WTC11 (cell line): ENCODE data around the gene IFFO2. TPM values are rescaled to one million over a fixed set of nuclear protein-coding genes. Genes with fewer than 3 reads are reported as not detected.
A peak's percentile ranks its signal among the peaks of the same experiment; 100 is the strongest.

Source experiments
- ATAC-seq: fragments of 200-7000 bp; cut with Tn5 transposase; 2 replicates; pipeline ENCODE4 v1.10.0; 2021; ENCODE audit warnings: mild to moderate bottlenecking, moderate library complexity
- CTCF ChIA-PET: fragments of 300-600 bp; sonication (Branson Sonifier 250); formaldehyde crosslinking; loops from one replicate; lab custom pipeline; 2021; ENCODE audit warnings: antibody characterized with exemption; lab: Charles Lee
- POLR2A ChIA-PET: fragments of 350-600 bp; sonication (Branson Sonifier 250); formaldehyde crosslinking; loops from one replicate; lab custom pipeline; 2021; ENCODE audit warnings: antibody characterized with exemption; lab: Charles Lee
- DNase-seq: peaks from one replicate; pipeline ENCODE4 v3.0.0; 2021; ENCODE audit warnings: low spot score
- H3K27ac Mint-ChIP-seq: 2 replicates; pipeline ENCODE4 v1.8.0; 2021; ENCODE audit warnings: mixed read lengths
- H3K27me3 Mint-ChIP-seq: 2 replicates; pipeline ENCODE4 v1.8.0; 2021; ENCODE audit warnings: low read depth, mild to moderate bottlenecking, moderate library complexity, mixed read lengths
- H3K36me3 Mint-ChIP-seq: 2 replicates; pipeline ENCODE4 v1.8.0; 2021; ENCODE audit warnings: mixed read lengths
- H3K4me1 Mint-ChIP-seq: 2 replicates; pipeline ENCODE4 v1.8.0; 2022; ENCODE audit warnings: mixed read lengths
- H3K4me3 Mint-ChIP-seq: 2 replicates; pipeline ENCODE4 v1.8.0; 2021; ENCODE audit warnings: mild to moderate bottlenecking, moderate library complexity, mixed read lengths
- H3K9me3 Mint-ChIP-seq: 2 replicates; pipeline ENCODE4 v1.8.0; 2021; ENCODE audit warnings: mixed read lengths
- AFF4 ChIP-seq: sonication (generic); formaldehyde crosslinking; IDR thresholded peaks from 2 replicates; pipeline ENCODE4 v1.8.1; 2023; ENCODE audit warnings: mild to moderate bottlenecking, missing genetic modification reagents, borderline replicate concordance
- ATF1 ChIP-seq: sonication (generic); formaldehyde crosslinking; IDR thresholded peaks from 2 replicates; pipeline ENCODE4 v1.8.1; 2023; ENCODE audit warnings: mild to moderate bottlenecking, moderate library complexity, missing genetic modification reagents
- CREB1 ChIP-seq: sonication (generic); formaldehyde crosslinking; IDR thresholded peaks from 2 replicates; pipeline ENCODE4 v1.8.0; 2023; ENCODE audit warnings: mild to moderate bottlenecking, missing genetic modification reagents
- E2F1 ChIP-seq: sonication (generic); formaldehyde crosslinking; IDR thresholded peaks from 2 replicates; pipeline ENCODE4 v1.8.0; 2022; ENCODE audit warnings: mild to moderate bottlenecking, missing genetic modification reagents
- FOXK1 ChIP-seq: sonication (generic); formaldehyde crosslinking; IDR thresholded peaks from 2 replicates; pipeline ENCODE4 v1.8.0; 2022; ENCODE audit warnings: mild to moderate bottlenecking, moderate library complexity, missing genetic modification reagents
- FOXP1 ChIP-seq: sonication (generic); formaldehyde crosslinking; IDR thresholded peaks from 2 replicates; pipeline ENCODE4 v1.8.0; 2022; ENCODE audit warnings: missing genetic modification reagents, mild to moderate bottlenecking, moderate library complexity, borderline replicate concordance
- HMGA2 ChIP-seq: fragments of 250-450 bp; sonication (Bioruptor Pico); IDR thresholded peaks from 2 replicates; pipeline ENCODE4 v1.4.0; 2021; ENCODE audit warnings: mild to moderate bottlenecking, moderate library complexity
- IRF1 ChIP-seq: sonication (generic); formaldehyde crosslinking; IDR thresholded peaks from 2 replicates; pipeline ENCODE4 v1.8.0; 2023; ENCODE audit warnings: missing genetic modification reagents
- MLX ChIP-seq: sonication (generic); formaldehyde crosslinking; IDR thresholded peaks from 2 replicates; pipeline ENCODE4 v1.8.1; 2023; ENCODE audit warnings: mild to moderate bottlenecking, missing genetic modification reagents, moderate library complexity
- MXD4 ChIP-seq: fragments of 250-450 bp; sonication (Bioruptor Pico); IDR thresholded peaks from 2 replicates; pipeline ENCODE4 v1.8.0; 2021; ENCODE audit warnings: mild to moderate bottlenecking, moderate library complexity, borderline replicate concordance
- MYBL2 ChIP-seq: sonication (generic); formaldehyde crosslinking; IDR thresholded peaks from 2 replicates; pipeline ENCODE4 v1.8.1; 2023; ENCODE audit warnings: mild to moderate bottlenecking, moderate library complexity, missing genetic modification reagents
- NFATC4 ChIP-seq: fragments of 250-450 bp; sonication (Bioruptor Pico); IDR thresholded peaks from 2 replicates; pipeline ENCODE4 v1.9.0; 2021; ENCODE audit warnings: mild to moderate bottlenecking
- NFYB ChIP-seq: sonication (generic); formaldehyde crosslinking; conservative IDR thresholded peaks from 2 replicates; pipeline ENCODE4 v1.8.0; 2022; ENCODE audit warnings: low read depth, missing genetic modification reagents
- SMAD4 ChIP-seq: sonication (generic); formaldehyde crosslinking; IDR thresholded peaks from 2 replicates; pipeline ENCODE4 v1.8.0; 2022; ENCODE audit warnings: mild to moderate bottlenecking, missing genetic modification reagents
- STAT6 ChIP-seq: sonication (generic); formaldehyde crosslinking; conservative IDR thresholded peaks from 2 replicates; pipeline ENCODE4 v1.8.1; 2023; ENCODE audit warnings: mild to moderate bottlenecking, low read depth, missing genetic modification reagents, moderate library complexity
- TCF7 ChIP-seq: sonication (generic); formaldehyde crosslinking; IDR thresholded peaks from 2 replicates; pipeline ENCODE4 v1.8.0; 2022; ENCODE audit warnings: mild to moderate bottlenecking, low read depth, missing genetic modification reagents, moderate library complexity
- TP53 ChIP-seq: sonication (generic); formaldehyde crosslinking; IDR thresholded peaks from 2 replicates; pipeline ENCODE4 v1.8.1; 2023; ENCODE audit warnings: mild to moderate bottlenecking, missing genetic modification reagents
- ZMAT4 ChIP-seq: fragments of 250-450 bp; sonication (Bioruptor Pico); IDR thresholded peaks from 2 replicates; pipeline ENCODE4 v1.9.0; 2021; ENCODE audit warnings: mild to moderate bottlenecking
- ZNF281 ChIP-seq: sonication (generic); formaldehyde crosslinking; IDR thresholded peaks from 2 replicates; pipeline ENCODE4 v1.8.0; 2023; ENCODE audit warnings: mild to moderate bottlenecking, missing genetic modification reagents
- ZNF317 ChIP-seq: sonication (generic); formaldehyde crosslinking; IDR thresholded peaks from 2 replicates; pipeline ENCODE4 v1.8.1; 2023; ENCODE audit warnings: low read depth, mild to moderate bottlenecking, moderate library complexity, missing genetic modification reagents, borderline replicate concordance
- ZNF671 ChIP-seq: fragments of 250-450 bp; sonication (Bioruptor Pico); IDR thresholded peaks from 2 replicates; pipeline ENCODE4 v1.8.0; 2021; ENCODE audit warnings: mild to moderate bottlenecking
- total RNA-seq: library from RNA; stranded (reverse); gene quantifications from 3 replicates; pipeline ENCODE4 v1.2.3, GENCODE V29; 2021

Gene IFFO2
- total RNA-seq, 1 experiment from 2014 or later, result 8.1 TPM

GRCh38 chr1:18946550-18947381 lies 9.7 kb downstream of the IFFO2 start (continued):
- TF ChIP-seq ZNF281 (CRISPR knock-in tag), result no peak
- no peak for TF ChIP-seq TP53

- no peaks in the 10 kb centered on the region for H3K9me3 Mint-ChIP-seq
- peak; percentile 50 for ATAC-seq
- POLR2A ChIA-PET, result interaction anchor here (1.2 kb wide), 1 partner anchor 11 kb away, joined by 5 read pairs; no protein-coding TSS in a partner anchor
- H3K4me1 Mint-ChIP-seq, result peaks cover 52% of the 10 kb centered on the region
- H3K27me3 Mint-ChIP-seq, result no peaks in the 10 kb centered on the region
- CTCF ChIA-PET, result interaction anchor here (0.9 to 12.0 kb wide), 5 partner anchors 11 to 38 kb away, joined by 3 to 107 read pairs (median 13); partner anchors contain the start of gene IFFO2
- no peak overlapping the region for H3K4me3 Mint-ChIP-seq
- H3K27ac Mint-ChIP-seq, result no peak overlapping the region; the same call in 1 of the 2 replicates
- DNase-seq, result peak; percentile 52
- H3K36me3 Mint-ChIP-seq, result no peaks in the 10 kb centered on the region
- TF ChIP-seq TCF7 (CRISPR knock-in tag) (no peak), CREB1 (no peak), MYBL2 (CRISPR knock-in tag) (no peak), NFATC4 (CRISPR knock-in tag) (no peak), ATF1 (CRISPR knock-in tag) (no peak), STAT6 (CRISPR knock-in tag) (no peak), ZNF317 (CRISPR knock-in tag) (no peak), MLX (no peak), IRF1 (CRISPR knock-in tag) (no peak), FOXP1 (no peak), ZMAT4 (CRISPR knock-in tag) (no peak), MXD4 (CRISPR knock-in tag) (no peak), ZNF671 (CRISPR knock-in tag) (no peak), AFF4 (CRISPR knock-in tag) (no peak), SMAD4 (CRISPR knock-in tag) (no peak), FOXK1 (CRISPR knock-in tag) (no peak), HMGA2 (CRISPR knock-in tag) (no peak), NFYB (no peak), E2F1 (CRISPR knock-in tag) (no peak)
Observed at GRCh38 chr1:18945401-18945849, 11.1 kb downstream of the IFFO2 start.
